Measurements from ENCODE around the gene GPHN.
"Not testable (repeated sequence)": the region's sequence is repeated elsewhere in the genome, so short reads cannot be mapped to it uniquely, and the experiment has no call there.

GPHN gene

GRCh38 chr14:66541627-66542026, 33.7 kb downstream of the GPHN start:
- H3K27ac ChIP-seq (ENCODE audit: low read length), result no peak overlapping the region
- H3K36me3 ChIP-seq (ENCODE audit: control insufficient read depth in 2 of 2, insufficient read depth in 2 of 2, low read length in 2 of 2), result no peaks in the 10 kb centered on the region
- H3K4me3 ChIP-seq (ENCODE audit: low read length in 2 of 2), result no peak overlapping the region
- no peaks in the 10 kb centered on the region for H3K9me3 ChIP-seq (ENCODE audit: control insufficient read depth in 2 of 2, low read length in 2 of 2)
- H3K9ac ChIP-seq (ENCODE audit: low read length in 2 of 2), result no peak overlapping the region
- H3K27me3 ChIP-seq (ENCODE audit: control insufficient read depth in 1 of 2, insufficient read depth in 2 of 2, low read length in 2 of 2), result no peaks in the 10 kb centered on the region
- no peaks in the 10 kb centered on the region for H3K4me1 ChIP-seq (ENCODE audit: control insufficient read depth, insufficient read depth, low read length)

DNA sequence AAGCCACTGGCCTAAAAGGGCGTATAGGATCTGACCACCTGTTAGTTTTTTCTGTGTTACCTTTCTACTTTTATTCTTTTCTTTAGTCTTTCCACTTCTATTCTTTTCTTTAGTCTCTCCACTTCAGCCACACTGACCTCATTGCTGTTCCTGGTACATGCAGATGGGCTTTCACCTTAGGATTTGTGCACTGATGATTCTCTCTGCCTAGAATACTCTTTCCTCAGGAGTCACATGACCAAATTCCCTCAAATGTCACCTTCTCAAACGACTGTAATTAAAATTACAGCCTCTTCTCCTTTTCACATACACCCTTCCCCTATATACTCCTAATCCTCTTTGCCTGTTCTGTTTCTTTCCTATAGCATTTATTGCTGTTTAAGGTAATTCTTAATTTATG, 36.0 kb downstream of the GPHN start:
- Histone ChIP-seq H3K9me3 (ENCODE audit: control insufficient read depth in 2 of 2, low read length in 2 of 2) (no peaks in the 10 kb centered on the region), H3K9ac (ENCODE audit: low read length in 2 of 2) (no peak overlapping the region), H3K4me1 (ENCODE audit: control insufficient read depth, insufficient read depth, low read length) (no peaks in the 10 kb centered on the region), H3K36me3 (ENCODE audit: control insufficient read depth in 2 of 2, insufficient read depth in 2 of 2, low read length in 2 of 2) (no peaks in the 10 kb centered on the region), H3K27me3 (ENCODE audit: control insufficient read depth in 1 of 2, insufficient read depth in 2 of 2, low read length in 2 of 2) (no peaks in the 10 kb centered on the region), H3K27ac (ENCODE audit: low read length) (no peak overlapping the region), H3K4me3 (ENCODE audit: low read length in 2 of 2) (no peak overlapping the region)

- H3K9me3 ChIP-seq (ENCODE audit: control insufficient read depth in 2 of 2, low read length in 2 of 2); H3K4me1 ChIP-seq (ENCODE audit: control insufficient read depth, insufficient read depth, low read length); H3K27me3 ChIP-seq (ENCODE audit: control insufficient read depth in 1 of 2, insufficient read depth in 2 of 2, low read length in 2 of 2); H3K27ac ChIP-seq (ENCODE audit: low read length); H3K4me3 ChIP-seq (ENCODE audit: low read length in 2 of 2); H3K36me3 ChIP-seq (ENCODE audit: control insufficient read depth in 2 of 2, insufficient read depth in 2 of 2, low read length in 2 of 2); H3K9ac ChIP-seq (ENCODE audit: low read length in 2 of 2): not testable (repeated sequence)
Measured at GRCh38 chr14:66545191-66545590, 37.2 kb downstream of the GPHN start.

DNA sequence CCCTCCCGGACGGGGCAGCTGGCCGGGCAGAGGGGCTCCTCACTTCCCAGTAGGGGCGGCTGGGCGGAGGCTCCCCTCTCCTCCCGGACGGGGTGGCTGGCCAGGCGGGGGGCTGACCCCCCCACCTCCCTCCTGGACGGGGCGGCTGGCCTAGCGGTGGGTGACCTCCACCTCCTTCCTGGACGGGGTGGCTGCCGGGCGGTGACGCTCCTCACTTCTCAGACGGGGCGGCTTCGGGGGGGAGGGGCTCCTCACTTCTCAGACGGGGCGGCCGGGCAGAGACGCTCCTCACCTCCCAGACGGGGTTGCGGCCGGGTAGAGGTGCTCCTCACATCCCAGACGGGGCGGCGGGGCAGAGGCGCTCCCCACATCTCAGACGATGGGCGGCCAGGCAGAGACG, 37.8 kb downstream of the GPHN start:
- H3K9me3 ChIP-seq (ENCODE audit: control insufficient read depth in 2 of 2, low read length in 2 of 2); H3K36me3 ChIP-seq (ENCODE audit: control insufficient read depth in 2 of 2, insufficient read depth in 2 of 2, low read length in 2 of 2); H3K4me1 ChIP-seq (ENCODE audit: control insufficient read depth, insufficient read depth, low read length); H3K9ac ChIP-seq (ENCODE audit: low read length in 2 of 2); H3K27me3 ChIP-seq (ENCODE audit: control insufficient read depth in 1 of 2, insufficient read depth in 2 of 2, low read length in 2 of 2); H3K4me3 ChIP-seq (ENCODE audit: low read length in 2 of 2); H3K27ac ChIP-seq (ENCODE audit: low read length): not testable (repeated sequence)

DNA sequence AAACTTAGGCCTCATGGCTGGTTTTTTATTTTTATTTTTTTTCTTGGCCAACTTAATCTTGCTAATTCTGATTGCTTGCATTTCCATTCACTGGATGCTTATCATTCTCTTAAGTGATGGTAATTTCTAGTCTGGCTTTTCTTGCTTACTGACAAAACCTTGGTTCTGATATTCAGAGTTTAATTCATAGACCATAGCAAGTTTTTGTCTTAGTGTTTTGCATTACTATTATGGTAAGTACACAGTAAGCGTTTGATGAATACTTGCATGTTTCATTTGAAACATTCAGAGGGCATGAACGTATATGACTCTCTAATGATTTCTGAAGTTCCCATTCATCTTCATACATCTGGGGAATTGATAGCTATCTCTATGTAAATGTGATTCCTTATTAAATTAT, 55.8 kb downstream of the GPHN start:
- Histone ChIP-seq H3K9ac (ENCODE audit: low read length in 2 of 2) (no peak overlapping the region), H3K9me3 (ENCODE audit: control insufficient read depth in 2 of 2, low read length in 2 of 2) (no peaks in the 10 kb centered on the region), H3K4me3 (ENCODE audit: low read length in 2 of 2) (no peak overlapping the region), H3K4me1 (ENCODE audit: control insufficient read depth, insufficient read depth, low read length) (no peaks in the 10 kb centered on the region), H3K27me3 (ENCODE audit: control insufficient read depth in 1 of 2, insufficient read depth in 2 of 2, low read length in 2 of 2) (no peaks in the 10 kb centered on the region), H3K36me3 (ENCODE audit: control insufficient read depth in 2 of 2, insufficient read depth in 2 of 2, low read length in 2 of 2) (no peaks in the 10 kb centered on the region), H3K27ac (ENCODE audit: low read length) (no peak overlapping the region)

GRCh38 chr14:66568220-66568619, 60.3 kb downstream of the GPHN start:
- H3K9me3 ChIP-seq (ENCODE audit: control insufficient read depth in 2 of 2, low read length in 2 of 2), result no peaks in the 10 kb centered on the region
- no peak overlapping the region for H3K4me3 ChIP-seq (ENCODE audit: low read length in 2 of 2)
- no peak overlapping the region for H3K9ac ChIP-seq (ENCODE audit: low read length in 2 of 2)
- no peaks in the 10 kb centered on the region for H3K4me1 ChIP-seq (ENCODE audit: control insufficient read depth, insufficient read depth, low read length)
- no peak overlapping the region for H3K27ac ChIP-seq (ENCODE audit: low read length)
- H3K36me3 ChIP-seq (ENCODE audit: control insufficient read depth in 2 of 2, insufficient read depth in 2 of 2, low read length in 2 of 2), result no peaks in the 10 kb centered on the region
- no peaks in the 10 kb centered on the region for H3K27me3 ChIP-seq (ENCODE audit: control insufficient read depth in 1 of 2, insufficient read depth in 2 of 2, low read length in 2 of 2)

GRCh38 chr14:66572826-66573225, 64.9 kb downstream of the GPHN start:
- Histone ChIP-seq H3K9me3 (ENCODE audit: control insufficient read depth in 2 of 2, low read length in 2 of 2) (peaks cover 5 to 14% of the 10 kb centered on the region in 2 donors), H3K27ac (ENCODE audit: low read length) (no peak overlapping the region), H3K4me1 (ENCODE audit: control insufficient read depth, insufficient read depth, low read length) (no peaks in the 10 kb centered on the region), H3K9ac (ENCODE audit: low read length in 2 of 2) (no peak overlapping the region), H3K4me3 (ENCODE audit: low read length in 2 of 2) (no peak overlapping the region), H3K27me3 (ENCODE audit: control insufficient read depth in 1 of 2, insufficient read depth in 2 of 2, low read length in 2 of 2) (no peaks in the 10 kb centered on the region), H3K36me3 (ENCODE audit: control insufficient read depth in 2 of 2, insufficient read depth in 2 of 2, low read length in 2 of 2) (no peaks in the 10 kb centered on the region)

DNA sequence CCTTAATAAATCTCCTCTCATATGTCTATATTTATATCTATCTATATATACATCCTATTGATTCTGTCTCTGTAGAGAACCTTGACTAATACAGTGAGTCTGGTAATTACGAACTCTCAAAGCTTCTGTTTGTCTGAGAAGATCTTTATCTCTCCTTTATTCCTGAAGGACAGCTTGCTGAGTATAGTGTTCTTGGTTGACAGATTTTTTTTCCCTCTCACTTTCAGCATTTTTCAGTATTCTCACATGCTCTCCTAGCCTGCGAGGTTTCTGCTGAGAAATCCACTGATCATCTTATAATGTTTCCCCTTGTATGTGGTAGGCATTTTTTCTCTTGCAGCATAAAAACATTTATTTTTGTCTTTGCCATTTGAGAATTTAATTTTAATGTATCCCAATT, 67.1 kb downstream of the GPHN start:
- H3K9ac ChIP-seq (ENCODE audit: low read length in 2 of 2), result no peak overlapping the region
- no peak overlapping the region for H3K27ac ChIP-seq (ENCODE audit: low read length)

DNA sequence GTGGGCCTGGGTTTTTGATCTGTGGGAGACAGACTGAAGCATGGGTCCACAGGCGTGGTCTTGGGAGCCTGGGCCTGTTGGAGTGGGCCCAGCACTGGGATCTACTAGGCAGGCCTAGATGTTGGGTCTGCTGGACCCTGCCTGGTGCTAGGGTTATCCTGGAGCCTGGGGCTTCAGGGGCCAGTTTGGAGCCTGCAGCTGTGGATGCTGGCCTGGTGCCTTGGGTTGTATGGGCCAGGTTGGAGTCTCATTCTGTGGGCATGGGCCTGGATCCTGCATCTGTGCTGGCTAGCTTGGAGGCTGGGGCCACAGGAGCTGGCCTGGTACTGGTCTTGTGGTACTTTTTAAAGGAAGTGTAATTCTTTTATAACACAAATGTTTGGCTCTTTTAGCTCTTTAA, 68.0 kb downstream of the GPHN start:
- Histone ChIP-seq H3K27me3 (ENCODE audit: control insufficient read depth in 1 of 2, insufficient read depth in 2 of 2, low read length in 2 of 2) (no peaks in the 10 kb centered on the region), H3K27ac (ENCODE audit: low read length) (no peak overlapping the region), H3K9me3 (ENCODE audit: control insufficient read depth in 2 of 2, low read length in 2 of 2) (peaks cover 5 to 14% of the 10 kb centered on the region in 2 donors), H3K4me3 (ENCODE audit: low read length in 2 of 2) (no peak overlapping the region), H3K36me3 (ENCODE audit: control insufficient read depth in 2 of 2, insufficient read depth in 2 of 2, low read length in 2 of 2) (no peaks in the 10 kb centered on the region), H3K4me1 (ENCODE audit: control insufficient read depth, insufficient read depth, low read length) (no peaks in the 10 kb centered on the region), H3K9ac (ENCODE audit: low read length in 2 of 2) (no peak overlapping the region)

More for the DNA sequence above, 67.1 kb downstream of the GPHN start:
- Histone ChIP-seq H3K27me3 (ENCODE audit: control insufficient read depth in 1 of 2, insufficient read depth in 2 of 2, low read length in 2 of 2) (no peaks in the 10 kb centered on the region), H3K9me3 (ENCODE audit: control insufficient read depth in 2 of 2, low read length in 2 of 2) (peaks cover 5 to 14% of the 10 kb centered on the region in 2 donors), H3K36me3 (ENCODE audit: control insufficient read depth in 2 of 2, insufficient read depth in 2 of 2, low read length in 2 of 2) (no peaks in the 10 kb centered on the region), H3K4me3 (ENCODE audit: low read length in 2 of 2) (no peak overlapping the region), H3K4me1 (ENCODE audit: control insufficient read depth, insufficient read depth, low read length) (no peaks in the 10 kb centered on the region)

DNA sequence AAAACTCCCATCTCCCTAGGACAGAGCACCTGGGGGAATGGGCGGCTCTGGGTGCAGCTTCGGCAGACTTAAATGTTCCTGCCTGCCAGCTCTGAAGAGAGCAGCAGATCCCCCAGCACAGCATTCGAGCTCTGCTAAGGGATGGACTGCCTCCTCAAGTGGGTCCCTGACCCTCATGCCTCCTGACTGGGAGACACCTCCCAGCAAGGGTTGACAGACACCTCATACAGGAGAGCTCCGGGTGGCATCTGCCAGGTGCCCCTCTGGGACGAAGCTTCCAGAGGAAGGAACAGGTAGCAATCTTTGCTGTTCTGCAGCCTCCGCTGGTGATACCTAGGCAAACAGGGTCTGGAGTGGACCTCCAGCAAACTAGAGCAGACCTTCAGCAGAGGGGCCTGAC, 79.8 kb downstream of the GPHN start:
- H3K4me3 ChIP-seq (ENCODE audit: low read length in 2 of 2); H3K36me3 ChIP-seq (ENCODE audit: control insufficient read depth in 2 of 2, insufficient read depth in 2 of 2, low read length in 2 of 2); H3K27ac ChIP-seq (ENCODE audit: low read length); H3K27me3 ChIP-seq (ENCODE audit: control insufficient read depth in 1 of 2, insufficient read depth in 2 of 2, low read length in 2 of 2); H3K9me3 ChIP-seq (ENCODE audit: control insufficient read depth in 2 of 2, low read length in 2 of 2); H3K4me1 ChIP-seq (ENCODE audit: control insufficient read depth, insufficient read depth, low read length); H3K9ac ChIP-seq (ENCODE audit: low read length in 2 of 2): not testable (repeated sequence)

GRCh38 chr14:66595394-66595793, 87.4 kb downstream of the GPHN start:
- Histone ChIP-seq H3K27ac (ENCODE audit: low read length) (no peak overlapping the region), H3K27me3 (ENCODE audit: control insufficient read depth in 1 of 2, insufficient read depth in 2 of 2, low read length in 2 of 2) (no peaks in the 10 kb centered on the region), H3K36me3 (ENCODE audit: control insufficient read depth in 2 of 2, insufficient read depth in 2 of 2, low read length in 2 of 2) (no peaks in the 10 kb centered on the region), H3K9me3 (ENCODE audit: control insufficient read depth in 2 of 2, low read length in 2 of 2) (peaks cover 0 to 5% of the 10 kb centered on the region in 2 donors), H3K4me3 (ENCODE audit: low read length in 2 of 2) (no peak overlapping the region), H3K4me1 (ENCODE audit: control insufficient read depth, insufficient read depth, low read length) (no peaks in the 10 kb centered on the region), H3K9ac (ENCODE audit: low read length in 2 of 2) (no peak overlapping the region)

Measured in stomach smooth muscle (tissue), 2 donors.